Vagina (tissue), 2 donors: ENCODE measurements around the gene TMEM131L.

Experiments
- CTCF ChIP-seq, 3 experiments: fragments of 450-650 bp in 2 of 3; fragments of 200-600 bp in 1 of 3; sonication (generic) in 1 of 3; IDR thresholded peaks; one replicate each; pipeline ENCODE4 v1.5.1; 2017 to 2019; ENCODE audit warnings: antibody characterized with exemption in 3 of 3, mild to moderate bottlenecking in 2 of 3, moderate library complexity in 2 of 3
- POLR2A ChIP-seq, 2 donors: fragments of 450-650 bp; IDR thresholded peaks; one replicate each; pipeline ENCODE4 v1.6.1; 2017; ENCODE audit warnings: antibody characterized with exemption in 2 of 2, mild to moderate bottlenecking in 2 of 2, moderate library complexity in 2 of 2
- POLR2AphosphoS5 ChIP-seq, 2 donors: sonication (generic); formaldehyde crosslinking; IDR thresholded peaks; one replicate each; pipeline ENCODE4 v1.9.0; 2017; ENCODE audit warnings: antibody characterized with exemption in 2 of 2, mild to moderate bottlenecking in 2 of 2, low read depth in 1 of 2; ENCODE audit not compliant: insufficient read depth in 1 of 2

DNA sequence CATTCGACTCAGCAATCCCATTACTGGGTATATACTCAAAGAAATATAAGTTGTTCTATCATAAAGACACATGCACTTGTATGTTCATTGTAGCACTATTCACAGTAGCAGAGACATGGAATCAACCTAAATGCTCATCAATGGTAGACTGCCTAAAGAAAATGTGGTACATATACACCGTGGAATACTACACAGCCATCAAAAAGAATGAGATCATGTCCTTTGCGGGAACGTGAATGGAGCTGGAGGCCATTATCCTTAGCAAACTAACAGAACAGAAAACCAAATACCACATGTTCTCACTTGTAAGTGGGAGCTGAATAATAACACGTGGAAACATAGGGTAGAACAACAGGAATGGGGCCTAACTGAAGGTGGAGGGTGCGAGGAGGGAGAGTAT, 44.9 kb downstream of the TMEM131L start:
- TF ChIP-seq CTCF (IDR thresholded peaks at IDR 0.05), result no peak
- no peak for TF ChIP-seq POLR2AphosphoS5 (IDR thresholded peaks at IDR 0.05; ENCODE audit: insufficient read depth in 1 of 2, low read depth in 1 of 2)
- no peak for TF ChIP-seq POLR2A (IDR thresholded peaks at IDR 0.05)
